Fibroblast of lung (primary cell): ENCODE data around the gene CAB39L. TPM values are rescaled to one million over a fixed set of nuclear protein-coding genes. Genes with fewer than 3 reads are reported as not detected.

ENCODE experiments used
- DNase-seq, 2 donors: peaks; one replicate each; pipeline versions ENCODE4 v3.0.0 to v3.0.0-alpha.2; 2010; ENCODE audit warnings: low read depth in 2 of 2
- H2AFZ ChIP-seq: 2 replicates; pipeline ENCODE4 v1.5.1; 2012; ENCODE audit warnings: low read length, control low read depth, inconsistent platforms
- H3K27ac ChIP-seq: 2 replicates; pipeline ENCODE4 v1.5.1; 2011; ENCODE audit warnings: low read length, control low read depth; ENCODE audit not compliant: insufficient read depth
- H3K27me3 ChIP-seq: 2 replicates; pipeline ENCODE4 v1.5.1; 2011; ENCODE audit warnings: mild to moderate bottlenecking, low read length; ENCODE audit not compliant: control insufficient read depth, insufficient read depth
- H3K36me3 ChIP-seq: 2 replicates; pipeline ENCODE4 v1.5.1; 2011; ENCODE audit warnings: low read length; ENCODE audit not compliant: control insufficient read depth, insufficient read depth
- H3K4me1 ChIP-seq: 2 replicates; pipeline ENCODE4 v1.5.1; 2011; ENCODE audit warnings: low read length; ENCODE audit not compliant: control insufficient read depth, insufficient read depth; ENCODE audit errors: extremely low read depth
- H3K4me2 ChIP-seq: 2 replicates; pipeline ENCODE4 v1.5.1; 2011; ENCODE audit warnings: low read length, control low read depth; ENCODE audit not compliant: insufficient read depth; ENCODE audit errors: extremely low read depth
- H3K4me3 ChIP-seq, 4 experiments: fragments of 200-600 bp in 1 of 4; sonication (generic) in 1 of 4; replicated peaks in 1 of 4; 2 replicates each; pipeline ENCODE4 v1.5.1; 2011 to 2016; ENCODE audit warnings: low read length in 4 of 4, low read depth in 3 of 4, mild to moderate bottlenecking in 3 of 4, control low read depth in 2 of 4, inconsistent platforms in 1 of 4, mixed read lengths in 1 of 4; ENCODE audit not compliant: insufficient read depth in 1 of 4; ENCODE audit errors: control extremely low read depth in 1 of 4
- H3K79me2 ChIP-seq: 2 replicates; pipeline ENCODE4 v1.5.1; 2012; ENCODE audit warnings: mild to moderate bottlenecking, low read length, inconsistent platforms; ENCODE audit not compliant: control insufficient read depth, insufficient read depth
- H3K9ac ChIP-seq: 2 replicates; pipeline ENCODE4 v1.5.1; 2011; ENCODE audit warnings: mild to moderate bottlenecking, low read length, control low read depth; ENCODE audit not compliant: insufficient read depth
- H3K9me3 ChIP-seq: 2 replicates; pipeline ENCODE4 v1.5.1; 2012; ENCODE audit warnings: low read depth, low read length; ENCODE audit not compliant: control insufficient read depth, insufficient read depth
- H4K20me1 ChIP-seq: 2 replicates; pipeline ENCODE4 v1.5.1; 2011; ENCODE audit warnings: low read length; ENCODE audit not compliant: control insufficient read depth, insufficient read depth; ENCODE audit errors: extremely low read depth
- CTCF ChIP-seq, 2 donors: IDR thresholded peaks in 1 of 2; conservative IDR thresholded peaks in 1 of 2; 1 replicate in 1 of 2; 2 replicates in 1 of 2; pipeline ENCODE4 v1.5.1; 2011 to 2012; ENCODE audit warnings: low read length in 2 of 2, control low read depth in 1 of 2, inconsistent platforms in 1 of 2, low read depth in 1 of 2, mild to moderate bottlenecking in 1 of 2
- EZH2 ChIP-seq: IDR thresholded peaks from 2 replicates; pipeline ENCODE4 v1.5.1; 2012; ENCODE audit warnings: low read length, control low read depth, mild to moderate bottlenecking; ENCODE audit errors: missing control alignments
- polyA plus RNA-seq, 2 donors: library from polyadenylated mRNA; depleted of rRNA in 1 of 2; stranded (reverse) in 1 of 2; unstranded in 1 of 2; fragments of >200 nt; gene quantifications; 2 replicates each; pipeline ENCODE4 v1.2.1, GENCODE V29; 2011 to 2012; ENCODE audit warnings: missing spikeins in 1 of 2
- total RNA-seq: library from RNA; depleted of rRNA; stranded (reverse); fragments of >200 nt; gene quantifications from 2 replicates; pipeline ENCODE4 v1.2.1, GENCODE V29; 2014

The CAB39L gene
- total and polyA plus RNA-seq, 2 donors (not counting 1 experiment from before 2014, with no cell fraction given) = 9.4 to 13.0 TPM

GRCh38 chr13:49326222-49326917 lies 117.5 kb downstream of the CAB39L start:
- Histone ChIP-seq H4K20me1 (no peaks in the 10 kb centered on the region), H3K4me1 (no peaks in the 10 kb centered on the region), H3K27ac (no peak overlapping the region), H3K9ac (no peak overlapping the region), H2AFZ (no peak overlapping the region), H3K4me2 (no peak overlapping the region), H3K27me3 (no peaks in the 10 kb centered on the region), H3K4me3 (no peak overlapping the region), H3K79me2 (no peaks in the 10 kb centered on the region), H3K36me3 (no peaks in the 10 kb centered on the region), H3K9me3 (no peaks in the 10 kb centered on the region)
- TF ChIP-seq CTCF (conservative IDR thresholded peaks at IDR 0.05 in 1 of 2, IDR thresholded peaks at IDR 0.05 in 1 of 2; ENCODE audit: low read depth in 1 of 2, low read length in 2 of 2) (no peak), EZH2 (no peak)
- no peak for DNase-seq

- no peaks in the 10 kb centered on the region for H3K27me3 ChIP-seq
- H3K36me3 ChIP-seq = no peaks in the 10 kb centered on the region
- no peaks in the 10 kb centered on the region for H3K9me3 ChIP-seq
- H3K79me2 ChIP-seq = no peaks in the 10 kb centered on the region
- H3K4me3 ChIP-seq = no peak overlapping the region
- H3K27ac ChIP-seq = no peak overlapping the region
- no peak overlapping the region for H2AFZ ChIP-seq
- no peak for DNase-seq
- TF ChIP-seq EZH2 (no peak), CTCF (conservative IDR thresholded peaks at IDR 0.05 in 1 of 2, IDR thresholded peaks at IDR 0.05 in 1 of 2; ENCODE audit: low read depth in 1 of 2, low read length in 2 of 2) (no peak)
- H3K4me2 ChIP-seq = no peak overlapping the region
- H3K4me1 ChIP-seq = no peaks in the 10 kb centered on the region
- H4K20me1 ChIP-seq = no peaks in the 10 kb centered on the region
- H3K9ac ChIP-seq = no peak overlapping the region
Observed at GRCh38 chr13:49323344-49323743, 120.5 kb downstream of the CAB39L start.

- Histone ChIP-seq H3K4me2 (no peak overlapping the region), H3K9me3 (no peaks in the 10 kb centered on the region), H3K27ac (no peak overlapping the region), H3K79me2 (no peaks in the 10 kb centered on the region), H3K4me1 (no peaks in the 10 kb centered on the region), H3K9ac (no peak overlapping the region), H3K4me3 (no peak overlapping the region), H4K20me1 (no peaks in the 10 kb centered on the region), H3K27me3 (no peaks in the 10 kb centered on the region), H3K36me3 (no peaks in the 10 kb centered on the region), H2AFZ (no peak overlapping the region)
- no peak for DNase-seq
- TF ChIP-seq EZH2 (no peak), CTCF (conservative IDR thresholded peaks at IDR 0.05 in 1 of 2, IDR thresholded peaks at IDR 0.05 in 1 of 2; ENCODE audit: low read depth in 1 of 2, low read length in 2 of 2) (no peak)
Observed at GRCh38 chr13:49322702-49323101, 121.2 kb downstream of the CAB39L start.
